Activated CD8-positive, alpha-beta T cell treated with anti-CD3 and anti-CD28 coated beads, Interleukin-2, amount 10 ng/mL, durations not matched to agents 7 days and 5 days (primary cell): ENCODE results near the gene CFAP251. TPM values are rescaled to one million over a fixed set of nuclear protein-coding genes. Genes with fewer than 3 reads are reported as not detected.

Experiments used
- ATAC-seq: fragments of 150-1000 bp; cut with Tn5 transposase; one replicate; pipeline ENCODE4 v1.10.0; 2021; ENCODE audit warnings: moderate library complexity
- CTCF ChIA-PET: fragments of 350-600 bp; sonication (Branson Sonifier 250); formaldehyde crosslinking; loops from one replicate; lab custom pipeline; 2021; ENCODE audit warnings: antibody characterized with exemption; lab: Charles Lee
- POLR2A ChIA-PET: fragments of 350-600 bp; sonication (Branson Sonifier 250); formaldehyde crosslinking; loops from one replicate; lab custom pipeline; 2021; ENCODE audit warnings: antibody characterized with exemption; lab: Charles Lee
- DNase-seq: peaks from one replicate; pipeline ENCODE4 v3.0.0-alpha.2; 2020
- H3K27ac Mint-ChIP-seq: one replicate; pipeline ENCODE4 v1.8.0; 2021; ENCODE audit warnings: mild to moderate bottlenecking, mixed read lengths
- H3K27me3 Mint-ChIP-seq: one replicate; pipeline ENCODE4 v1.8.0; 2021; ENCODE audit warnings: low read depth, mixed read lengths
- H3K36me3 Mint-ChIP-seq: one replicate; pipeline ENCODE4 v1.8.0; 2021; ENCODE audit warnings: low read depth, mixed read lengths
- H3K4me1 Mint-ChIP-seq: one replicate; pipeline ENCODE4 v1.8.0; 2021; ENCODE audit warnings: low read depth, mixed read lengths
- H3K4me3 Mint-ChIP-seq: one replicate; pipeline ENCODE4 v1.8.0; 2021; ENCODE audit warnings: mild to moderate bottlenecking, mixed read lengths
- H3K9me3 Mint-ChIP-seq: one replicate; pipeline ENCODE4 v1.8.0; 2022; ENCODE audit warnings: mixed read lengths; ENCODE audit not compliant: insufficient read depth
- total RNA-seq, 2 experiments: library from RNA; stranded (reverse); gene quantifications; one replicate each; pipeline ENCODE4 v1.2.3, GENCODE V29; 2021

Gene CFAP251
- total RNA-seq, 2 experiments from 2014 or later, result 0.70 to 0.82 TPM

- no peak overlapping the region for H3K27ac Mint-ChIP-seq
- DNase-seq (no peak), ATAC-seq (no peak)
- no peaks in the 10 kb centered on the region for H3K27me3 Mint-ChIP-seq
- ChIA-PET POLR2A (no interaction called here), CTCF (interaction anchor here (1.4 kb wide), 1 partner anchor 14 kb away, joined by 4 read pairs; the partner anchor contains the start of gene CFAP251)
- H3K4me1 Mint-ChIP-seq, result peaks cover 5% of the 10 kb centered on the region
- H3K36me3 Mint-ChIP-seq, result no peaks in the 10 kb centered on the region
- H3K9me3 Mint-ChIP-seq, result no peaks in the 10 kb centered on the region
- no peak overlapping the region for H3K4me3 Mint-ChIP-seq
These were observed 13.8 kb downstream of the CFAP251 start for GRCh38 chr12:121932176-121932536.

- DNase-seq, result no peak
- no peaks in the 10 kb centered on the region for H3K27me3 Mint-ChIP-seq
- peaks cover 2% of the 10 kb centered on the region for H3K36me3 Mint-ChIP-seq
- ChIA-PET POLR2A (no interaction called here), CTCF (interaction anchor here (1.4 kb wide), 1 partner anchor 15 kb away, joined by 4 read pairs; the partner anchor contains the start of gene CFAP251)
- H3K4me1 Mint-ChIP-seq, result peaks cover 9% of the 10 kb centered on the region
- no peak overlapping the region for H3K4me3 Mint-ChIP-seq
- no peak overlapping the region for H3K27ac Mint-ChIP-seq
- no peaks in the 10 kb centered on the region for H3K9me3 Mint-ChIP-seq
- no peak for ATAC-seq
These were observed 14.6 kb downstream of the CFAP251 start for GRCh38 chr12:121932914-121933521.

GRCh38 chr12:121933522-121934308 lies 15.3 kb downstream of the CFAP251 start:
- H3K36me3 Mint-ChIP-seq, result peaks cover 2% of the 10 kb centered on the region
- H3K27me3 Mint-ChIP-seq, result no peaks in the 10 kb centered on the region
- DNase-seq (no peak), ATAC-seq (no peak)
- ChIA-PET POLR2A (no interaction called here), CTCF (interaction anchor here (1.1 to 1.4 kb wide), 2 partner anchors 15 to 98 kb away, joined by 3 to 4 read pairs; partner anchors contain the start of gene CFAP251)
- peaks cover 11% of the 10 kb centered on the region for H3K4me1 Mint-ChIP-seq
- no peak overlapping the region for H3K27ac Mint-ChIP-seq
- no peaks in the 10 kb centered on the region for H3K9me3 Mint-ChIP-seq
- H3K4me3 Mint-ChIP-seq, result no peak overlapping the region

GRCh38 chr12:121934309-121934664 lies 15.9 kb downstream of the CFAP251 start:
- Mint-ChIP-seq H3K27me3 (no peaks in the 10 kb centered on the region), H3K36me3 (peaks cover 2% of the 10 kb centered on the region), H3K27ac (no peak overlapping the region), H3K9me3 (no peaks in the 10 kb centered on the region), H3K4me1 (peaks cover 15% of the 10 kb centered on the region), H3K4me3 (no peak overlapping the region)
- DNase-seq (no peak), ATAC-seq (no peak)
- CTCF ChIA-PET, result interaction anchor here (1.1 kb wide), 1 partner anchor 97 kb away, joined by 3 read pairs; no protein-coding TSS in a partner anchor
- POLR2A ChIA-PET, result no interaction called here

- Mint-ChIP-seq H3K36me3 (peaks cover 2% of the 10 kb centered on the region), H3K4me3 (no peak overlapping the region), H3K27ac (peak overlapping the region; percentile 14), H3K27me3 (no peaks in the 10 kb centered on the region), H3K4me1 (peaks cover 16% of the 10 kb centered on the region), H3K9me3 (no peaks in the 10 kb centered on the region)
- ATAC-seq, result peak; percentile 47
- CTCF ChIA-PET, result no interaction called here
- POLR2A ChIA-PET, result no interaction called here
- no peak for DNase-seq
These were observed 19.3 kb downstream of the CFAP251 start for GRCh38 chr12:121937654-121938053.

GRCh38 chr12:121939186-121939585 lies 20.8 kb downstream of the CFAP251 start:
- Mint-ChIP-seq H3K9me3 (no peaks in the 10 kb centered on the region), H3K27ac (no peak overlapping the region), H3K4me1 (peaks cover 16% of the 10 kb centered on the region), H3K36me3 (peaks cover 2% of the 10 kb centered on the region), H3K4me3 (no peak overlapping the region), H3K27me3 (no peaks in the 10 kb centered on the region)
- ChIA-PET POLR2A (no interaction called here), CTCF (interaction anchor here (1.1 to 1.4 kb wide), 2 partner anchors 9 to 21 kb away, joined by 3 to 6 read pairs; partner anchors contain the start of gene CFAP251)
- ATAC-seq (no peak), DNase-seq (no peak)

- ATAC-seq (no peak), DNase-seq (no peak)
- peaks cover 2% of the 10 kb centered on the region for H3K36me3 Mint-ChIP-seq
- ChIA-PET CTCF (interaction anchor here (1.4 kb wide), 1 partner anchor 22 kb away, joined by 6 read pairs; the partner anchor contains the start of gene CFAP251), POLR2A (no interaction called here)
- no peaks in the 10 kb centered on the region for H3K27me3 Mint-ChIP-seq
- no peak overlapping the region for H3K27ac Mint-ChIP-seq
- no peaks in the 10 kb centered on the region for H3K9me3 Mint-ChIP-seq
- peaks cover 16% of the 10 kb centered on the region for H3K4me1 Mint-ChIP-seq
- H3K4me3 Mint-ChIP-seq, result no peak overlapping the region
These were observed 21.8 kb downstream of the CFAP251 start for GRCh38 chr12:121939992-121940766.

- Mint-ChIP-seq H3K4me3 (no peak overlapping the region), H3K4me1 (peaks cover 15% of the 10 kb centered on the region), H3K27ac (no peak overlapping the region), H3K36me3 (peaks cover 2% of the 10 kb centered on the region), H3K9me3 (no peaks in the 10 kb centered on the region), H3K27me3 (no peaks in the 10 kb centered on the region)
- CTCF ChIA-PET, result no interaction called here
- POLR2A ChIA-PET, result interaction anchor here (0.8 kb wide), 1 partner anchor 24 kb away, joined by 3 read pairs; the partner anchor contains the start of gene CFAP251
- no peak for ATAC-seq
- DNase-seq, result no peak
These were observed 23.8 kb downstream of the CFAP251 start for GRCh38 chr12:121942145-121942718.

GRCh38 chr12:121943926-121944325 lies 25.5 kb downstream of the CFAP251 start:
- no peak overlapping the region for H3K4me3 Mint-ChIP-seq
- no peaks in the 10 kb centered on the region for H3K36me3 Mint-ChIP-seq
- no peak for ATAC-seq
- POLR2A ChIA-PET, result no interaction called here
- H3K27ac Mint-ChIP-seq, result no peak overlapping the region
- no peaks in the 10 kb centered on the region for H3K27me3 Mint-ChIP-seq
- CTCF ChIA-PET, result no interaction called here
- no peaks in the 10 kb centered on the region for H3K9me3 Mint-ChIP-seq
- DNase-seq, result no peak
- peaks cover 4% of the 10 kb centered on the region for H3K4me1 Mint-ChIP-seq

GRCh38 chr12:121946313-121947025 lies 28.1 kb downstream of the CFAP251 start:
- POLR2A ChIA-PET, result interaction anchor here (0.6 kb wide), 1 partner anchor 27 kb away, joined by 3 read pairs; no protein-coding TSS in a partner anchor
- no peaks in the 10 kb centered on the region for H3K4me1 Mint-ChIP-seq
- H3K27me3 Mint-ChIP-seq, result no peaks in the 10 kb centered on the region

GRCh38 chr12:121947981-121948380 lies 29.6 kb downstream of the CFAP251 start:
- Mint-ChIP-seq H3K36me3 (no peaks in the 10 kb centered on the region), H3K27me3 (peaks cover 5% of the 10 kb centered on the region), H3K27ac (no peak overlapping the region), H3K4me3 (no peak overlapping the region), H3K4me1 (no peaks in the 10 kb centered on the region), H3K9me3 (no peaks in the 10 kb centered on the region)
- CTCF ChIA-PET, result interaction anchor here (0.8 kb wide), 1 partner anchor 9 kb away, joined by 3 read pairs; no protein-coding TSS in a partner anchor
- no peak for DNase-seq
- POLR2A ChIA-PET, result no interaction called here
- ATAC-seq, result no peak

More at GRCh38 chr12:121946313-121947025, 28.1 kb downstream of the CFAP251 start:
- ATAC-seq (no peak), DNase-seq (no peak)
- CTCF ChIA-PET, result interaction anchor here (1.1 kb wide), 1 partner anchor 13 kb away, joined by 3 read pairs; no protein-coding TSS in a partner anchor
- Mint-ChIP-seq H3K4me3 (no peak overlapping the region), H3K27ac (no peak overlapping the region), H3K36me3 (no peaks in the 10 kb centered on the region), H3K9me3 (no peaks in the 10 kb centered on the region)
